GM19023 (cell line): ENCODE measurements around the gene BCL2L14.
"Not testable (repeated sequence)": the region's sequence is repeated elsewhere in the genome, so short reads cannot be mapped to it uniquely, and the experiment has no call there.

ENCODE experiments used
- ATAC-seq: cut with Tn5 transposase; IDR thresholded peaks from one replicate; pipeline ENCODE4 v1.9.1; 2021; ENCODE audit warnings: mild to moderate bottlenecking, moderate library complexity; ENCODE audit not compliant: unreplicated experiment

BCL2L14 gene

DNA sequence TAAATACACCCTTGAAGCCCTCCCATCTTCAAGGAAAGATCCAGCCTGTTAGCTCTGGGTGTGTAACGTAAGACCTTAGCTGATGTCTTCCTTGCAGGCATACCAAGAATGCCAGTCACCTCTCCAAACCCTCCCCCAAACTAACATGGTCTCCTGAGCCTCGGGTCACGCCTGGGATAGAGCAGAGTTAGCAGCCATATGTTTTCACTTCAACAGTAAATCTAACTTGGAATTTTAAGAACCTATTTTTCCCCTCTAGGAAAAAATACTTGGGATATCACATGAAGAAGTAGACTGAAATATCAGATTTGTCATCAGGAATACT, 27.9 kb downstream of the BCL2L14 start:
- ATAC-seq = no peak

DNA sequence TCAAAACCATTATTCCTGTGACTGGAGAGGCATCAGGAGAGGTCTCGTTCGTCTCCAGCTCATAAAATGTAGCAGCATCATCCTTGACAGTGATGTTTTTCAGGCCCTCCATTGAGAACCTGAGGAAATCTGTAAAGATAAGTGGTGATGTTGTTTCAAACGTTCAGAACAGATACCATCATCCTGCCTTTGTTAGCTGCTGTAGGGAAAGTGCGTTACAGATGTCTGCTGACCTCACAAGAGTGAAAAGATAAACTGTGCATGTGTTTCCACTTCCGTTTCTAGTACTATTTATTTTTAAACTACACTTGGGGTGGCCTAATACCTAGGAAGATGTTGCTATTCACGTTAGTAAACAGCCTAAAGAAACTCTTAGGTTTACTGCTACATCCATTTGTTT, 28.4 kb downstream of the BCL2L14 start:
- ATAC-seq = no peak

DNA sequence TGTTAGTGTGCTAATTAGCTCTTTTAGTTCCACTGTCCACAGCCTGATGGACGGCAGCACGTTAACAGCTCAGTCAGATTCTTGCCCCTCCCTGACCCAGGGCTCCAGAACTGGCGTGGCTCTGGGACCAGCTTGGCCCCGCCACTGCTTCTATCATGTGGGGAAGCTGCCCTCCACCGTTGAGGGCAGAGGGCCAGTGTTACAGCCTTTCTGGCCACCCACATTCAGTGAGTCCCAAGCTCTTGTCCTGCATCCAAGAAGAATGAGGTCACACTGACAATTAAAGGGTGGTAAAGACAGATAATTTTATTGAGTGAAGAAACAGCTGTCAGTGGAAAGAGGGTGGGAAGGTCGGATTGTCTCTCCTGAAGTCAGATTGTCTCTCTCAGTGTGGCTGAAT, 36.9 kb downstream of the BCL2L14 start:
- no peak for ATAC-seq

DNA sequence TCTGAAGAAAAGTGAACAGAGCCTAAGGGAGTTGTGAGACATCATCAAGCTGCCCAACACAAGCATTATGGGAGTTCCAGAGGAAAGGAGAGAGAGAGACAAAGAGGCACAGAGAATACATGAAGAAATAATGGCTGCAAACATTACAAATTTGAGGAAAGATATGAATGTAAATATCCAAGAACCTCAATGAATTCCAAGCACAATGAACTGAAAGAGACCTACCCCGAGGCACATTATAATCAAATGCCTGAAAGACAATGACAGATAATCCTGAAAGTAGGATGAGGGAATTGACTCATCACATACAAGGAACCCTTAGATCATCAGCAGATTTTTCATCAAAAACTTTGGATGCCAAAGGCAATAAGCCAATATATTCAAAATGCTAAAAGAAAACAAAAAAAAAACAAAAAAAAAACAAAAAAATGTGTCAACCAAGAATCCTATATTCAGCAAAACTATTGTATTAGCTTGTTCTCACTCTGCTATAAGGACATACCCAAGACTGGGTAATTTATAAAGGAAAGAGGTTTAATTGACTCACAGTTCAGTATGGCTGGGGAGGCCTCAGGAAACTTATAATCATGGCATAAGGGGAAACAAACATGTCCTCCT, 37.8 kb downstream of the BCL2L14 start:
- ATAC-seq = no peak

DNA sequence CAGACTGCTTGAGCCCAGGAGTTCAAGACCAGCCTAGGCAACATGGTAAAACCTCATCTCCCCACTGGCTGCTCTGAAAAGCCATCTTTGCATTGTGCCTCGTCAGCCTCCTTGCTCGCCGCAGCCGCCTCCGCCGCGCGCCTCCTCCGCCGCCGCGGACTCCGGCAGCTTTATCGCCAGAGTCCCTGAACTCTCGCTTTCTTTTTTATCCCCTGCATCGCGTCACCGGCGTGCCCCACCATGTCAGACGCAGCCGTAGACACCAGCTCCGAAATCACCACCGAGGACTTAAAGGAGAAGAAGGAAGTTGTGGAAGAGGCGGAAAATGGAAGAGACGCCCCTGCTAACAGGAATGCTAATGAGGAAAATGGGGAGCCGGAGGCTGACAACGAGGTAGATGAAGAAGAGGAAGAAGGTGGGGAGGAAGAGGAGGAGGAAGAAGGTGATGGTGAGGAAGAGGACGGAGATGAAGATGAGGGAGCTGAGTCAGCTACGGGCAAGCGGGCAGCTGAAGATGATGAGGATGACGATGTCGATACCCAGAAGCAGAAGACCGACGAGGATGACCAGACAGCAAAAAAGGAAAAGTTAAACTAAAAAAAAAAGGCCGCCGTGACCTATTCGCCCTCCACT, 40.3 kb downstream of the BCL2L14 start:
- not testable (repeated sequence) for ATAC-seq

DNA sequence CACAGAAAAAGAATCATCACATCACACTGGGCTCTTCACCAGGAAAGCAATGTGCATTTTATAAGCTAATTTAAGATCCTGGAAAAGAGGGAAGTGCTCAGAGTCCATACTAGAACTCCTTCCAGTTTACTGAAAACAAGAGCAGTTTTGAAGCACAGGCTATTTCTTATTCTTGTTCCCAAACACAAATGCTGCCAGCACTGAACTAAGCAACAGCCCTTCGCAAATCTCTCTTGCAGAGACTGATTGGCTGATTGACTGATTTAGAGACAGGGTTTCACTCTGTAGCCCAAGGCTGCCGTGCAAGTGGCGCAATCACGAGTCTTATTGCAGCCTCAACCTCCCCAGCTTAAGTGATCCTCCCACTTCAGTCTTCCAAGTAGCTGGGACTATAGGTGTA, 44.8 kb downstream of the BCL2L14 start:
- no peak for ATAC-seq

DNA sequence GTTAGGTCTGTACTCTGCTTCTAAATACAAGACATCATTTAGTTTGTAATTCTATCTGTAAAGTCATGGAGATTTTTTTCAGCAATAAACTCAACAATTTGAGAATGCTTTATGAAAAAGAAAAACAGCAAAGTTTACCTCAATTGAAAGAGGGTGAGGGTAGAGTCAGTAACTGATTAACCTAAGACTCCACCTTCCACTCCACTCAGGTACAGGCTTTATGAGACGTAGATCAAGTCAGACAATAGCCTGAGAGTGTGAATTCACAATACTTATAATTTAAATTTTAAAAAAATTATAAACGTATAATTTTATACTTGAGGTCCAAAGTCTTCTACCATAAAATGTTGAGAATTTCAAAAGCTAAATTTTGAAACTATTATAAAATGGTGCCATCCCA, 45.9 kb downstream of the BCL2L14 start:
- no peak for ATAC-seq

DNA sequence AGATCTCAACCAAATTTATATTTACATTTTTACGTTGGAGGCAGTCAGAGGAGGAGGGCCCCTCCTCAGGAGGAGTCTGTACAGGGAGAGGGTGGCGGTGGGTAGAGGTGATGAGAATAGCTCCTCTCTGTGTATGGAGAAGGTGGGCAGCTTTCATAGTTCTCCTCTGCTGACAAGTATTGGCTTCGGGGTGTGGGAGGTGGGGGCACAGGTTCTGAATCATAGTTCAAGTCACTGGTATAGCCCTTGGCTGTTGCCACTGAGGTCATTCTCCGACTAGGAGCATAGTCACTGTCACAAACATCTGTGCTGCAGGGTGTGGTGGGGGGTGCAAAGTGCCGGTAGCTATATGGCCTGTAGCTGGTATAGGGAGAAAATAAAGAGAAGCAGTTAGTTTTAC, 50.3 kb downstream of the BCL2L14 start:
- ATAC-seq = no peak

DNA sequence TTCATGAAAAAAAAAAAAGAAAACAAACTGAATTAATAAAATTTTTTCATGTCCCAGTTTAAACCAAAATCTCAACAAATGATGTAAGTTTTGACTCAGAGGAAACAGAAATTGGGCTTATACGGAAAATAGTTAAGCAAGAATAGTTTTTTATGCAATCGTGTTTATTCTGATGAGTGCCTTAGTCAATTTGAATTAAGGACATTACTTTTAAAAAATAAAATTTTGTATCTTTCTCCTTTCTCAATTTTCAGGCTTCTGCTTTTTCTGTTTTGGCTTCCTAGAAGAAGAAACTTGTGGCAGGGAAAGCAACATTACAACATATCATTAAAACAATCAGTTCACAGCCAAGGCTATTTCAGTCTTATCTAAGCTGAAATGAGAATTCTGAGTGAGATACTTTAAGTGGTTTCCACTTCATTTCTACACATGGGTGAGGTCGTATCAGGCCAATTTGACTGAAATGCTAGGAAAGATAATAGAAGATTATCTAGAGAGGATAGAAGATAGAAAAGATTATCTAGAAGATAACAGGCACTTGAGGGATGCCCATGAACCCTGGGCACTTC, 52.4 kb downstream of the BCL2L14 start:
- no peak for ATAC-seq

DNA sequence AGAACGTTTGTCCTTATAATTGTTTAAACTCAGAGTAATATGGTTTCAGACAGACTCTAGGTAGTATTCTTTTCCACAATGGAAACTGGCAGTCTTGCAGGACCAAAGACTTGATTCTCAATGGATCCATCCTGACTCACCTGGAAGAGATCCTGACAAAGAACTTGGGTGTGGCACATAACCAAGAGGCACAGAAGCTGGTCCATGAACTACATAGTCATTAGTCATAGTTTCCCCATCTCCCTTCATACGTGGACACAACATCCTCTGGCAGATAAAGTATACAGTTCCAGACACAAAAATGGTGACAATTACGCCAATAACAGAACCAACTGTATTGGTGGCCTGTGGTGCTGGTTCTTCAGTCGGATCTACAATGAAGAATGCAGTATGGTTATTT, 55.8 kb downstream of the BCL2L14 start:
- ATAC-seq = no peak

DNA sequence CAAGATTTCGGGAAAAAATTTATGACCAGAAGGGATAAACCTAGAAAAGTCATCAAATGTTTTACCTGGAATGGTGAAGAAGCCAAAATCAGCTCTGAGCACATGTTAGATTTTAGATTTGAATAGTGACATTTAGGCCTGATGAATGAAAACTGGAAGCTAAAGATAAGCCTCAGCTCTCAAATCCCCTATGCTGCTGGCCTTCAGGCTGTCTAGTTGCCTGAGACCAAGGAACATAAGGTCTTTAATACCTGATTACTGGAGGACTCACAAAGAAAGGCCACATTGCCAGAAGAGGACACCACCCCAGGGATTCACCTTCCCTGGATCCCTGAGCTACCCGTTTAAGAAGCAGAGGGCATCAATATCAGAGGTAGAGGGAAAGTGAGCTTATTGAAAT, 56.6 kb downstream of the BCL2L14 start:
- ATAC-seq = no peak

DNA sequence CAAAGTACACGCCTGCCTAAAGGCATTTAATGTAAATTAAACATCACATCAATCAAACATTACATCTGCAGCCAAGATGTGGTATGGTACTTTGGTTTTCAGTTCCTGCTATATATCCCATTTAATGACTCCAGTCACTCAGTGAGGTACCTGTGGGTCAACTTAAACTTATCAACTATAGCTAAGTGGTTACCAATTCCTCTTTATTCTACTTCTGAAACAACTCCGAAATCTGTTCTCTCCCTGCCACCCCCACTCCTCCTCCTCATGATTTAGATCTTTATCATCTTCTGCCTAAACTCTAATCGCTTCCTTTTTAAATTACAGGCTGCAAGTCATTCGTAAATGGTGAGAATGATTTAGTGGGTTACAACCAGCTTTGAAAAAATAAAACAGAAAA, 57.9 kb downstream of the BCL2L14 start:
- ATAC-seq = no peak

DNA sequence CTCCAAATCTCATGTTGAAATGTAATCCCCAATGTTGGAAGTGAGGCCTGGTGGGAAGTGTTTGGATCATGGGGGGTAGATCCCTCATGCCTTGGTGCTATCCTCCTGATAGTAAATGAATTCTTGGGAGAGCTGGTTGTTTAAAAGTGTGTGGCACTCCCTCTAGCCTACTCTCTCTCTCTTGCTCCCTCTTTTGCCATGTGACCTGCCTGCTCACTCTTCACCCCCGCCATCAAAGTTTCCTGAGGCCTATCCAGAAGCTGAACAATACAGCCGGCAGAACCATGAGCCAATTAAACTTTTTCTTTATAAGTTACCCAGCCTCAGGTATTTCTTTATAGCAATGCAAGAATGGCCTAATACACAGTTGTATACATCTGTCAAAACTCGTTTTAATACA, 62.5 kb downstream of the BCL2L14 start:
- ATAC-seq = no peak

DNA sequence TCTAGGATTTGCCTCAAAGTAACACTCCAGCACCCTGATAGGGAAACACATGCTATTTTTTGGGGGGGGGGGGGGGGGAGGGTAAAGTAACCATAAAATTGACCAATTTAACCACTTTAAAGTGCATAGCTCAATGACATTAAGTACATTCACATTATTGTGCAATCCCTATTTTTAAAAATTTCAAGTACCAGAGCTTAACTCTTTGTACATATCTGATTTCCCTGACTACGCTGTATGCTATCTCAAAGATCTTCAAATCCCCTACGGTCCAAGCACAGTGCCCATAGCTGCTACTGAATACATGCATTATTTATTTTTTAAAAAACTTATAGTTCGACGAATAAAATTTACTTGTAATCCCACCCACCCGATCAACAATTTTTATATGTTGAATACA, 63.0 kb downstream of the BCL2L14 start:
- no peak for ATAC-seq

DNA sequence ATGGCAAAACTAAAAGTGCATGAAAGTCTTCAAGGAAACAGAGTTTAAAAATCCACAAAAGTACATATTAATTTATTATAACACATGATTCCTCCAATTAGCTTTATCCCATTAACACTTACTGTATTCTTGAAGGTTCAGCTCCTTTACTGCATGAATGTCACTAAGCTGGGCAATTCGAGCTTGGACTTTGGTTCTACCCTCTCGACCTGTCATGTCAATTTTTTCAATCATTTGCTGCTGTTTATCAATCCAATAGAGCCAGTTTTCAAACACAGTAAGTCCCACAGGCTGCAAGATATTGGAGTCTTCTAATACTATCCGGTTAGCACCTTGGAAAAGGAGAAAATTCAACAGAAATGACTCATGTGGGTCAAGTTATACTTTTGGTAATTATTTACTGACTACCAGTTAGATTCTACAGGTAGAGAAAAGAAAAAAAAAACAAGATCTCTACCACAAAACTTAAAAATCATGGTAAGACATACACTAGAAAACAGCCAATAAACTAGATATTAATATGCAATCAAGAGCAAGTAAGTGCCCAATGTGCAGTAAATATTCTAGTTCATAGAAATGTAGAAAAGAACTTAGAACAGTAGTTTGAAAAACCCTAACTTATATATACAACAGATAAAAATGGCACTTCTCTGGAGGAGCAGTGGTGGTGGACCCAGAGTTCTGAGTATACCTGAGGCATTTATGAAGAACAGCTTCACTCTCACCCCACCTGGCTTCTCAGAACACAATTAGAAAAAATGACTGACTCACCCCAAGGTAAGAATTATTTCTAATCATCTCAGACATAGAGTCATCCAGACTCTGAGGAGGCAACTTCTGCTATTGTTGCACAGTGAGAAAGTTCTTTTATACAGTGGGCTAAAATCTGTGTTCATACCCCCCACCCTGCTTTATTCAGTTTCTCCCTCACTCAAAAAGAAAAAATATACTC, 67.7 kb downstream of the BCL2L14 start:
- ATAC-seq = no peak

DNA sequence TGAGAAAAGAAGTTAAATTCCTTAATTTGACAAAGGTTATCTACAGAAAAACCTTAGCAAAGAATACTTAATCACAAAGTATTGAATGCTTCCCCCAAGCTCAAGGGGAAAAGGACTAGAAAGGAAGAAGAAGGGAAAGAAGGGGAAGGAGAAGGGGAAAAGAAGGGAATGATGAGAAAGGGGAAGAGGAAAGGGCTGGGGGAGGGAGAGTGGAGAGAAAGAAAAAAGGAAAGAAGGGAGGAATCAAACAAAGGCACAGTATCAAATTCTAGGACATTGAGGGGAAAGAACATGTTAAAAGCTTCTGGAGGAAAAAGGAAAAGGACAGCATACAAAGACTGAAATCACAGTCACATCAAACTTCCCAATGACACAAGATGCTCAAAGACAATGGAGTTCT, 70.3 kb downstream of the BCL2L14 start:
- ATAC-seq = no peak

DNA sequence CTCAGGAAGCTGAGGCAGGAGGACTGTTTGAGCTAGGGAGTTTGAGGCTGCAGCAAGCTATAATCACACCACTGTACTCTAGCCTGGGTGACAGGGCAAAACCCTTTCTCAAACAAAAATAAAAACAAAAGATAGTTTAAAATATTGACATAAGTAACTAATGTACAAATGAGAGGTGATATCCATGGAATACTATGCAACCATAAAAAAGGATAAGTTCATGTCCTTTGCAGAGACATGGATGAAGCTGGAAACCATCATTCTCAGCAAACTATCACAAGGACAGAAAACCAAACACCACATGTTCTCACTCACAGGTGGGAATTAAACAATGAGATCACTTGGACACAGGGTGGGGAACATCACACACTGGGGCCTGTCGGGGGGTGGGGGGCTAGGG, 73.8 kb downstream of the BCL2L14 start:
- ATAC-seq = not testable (repeated sequence)

DNA sequence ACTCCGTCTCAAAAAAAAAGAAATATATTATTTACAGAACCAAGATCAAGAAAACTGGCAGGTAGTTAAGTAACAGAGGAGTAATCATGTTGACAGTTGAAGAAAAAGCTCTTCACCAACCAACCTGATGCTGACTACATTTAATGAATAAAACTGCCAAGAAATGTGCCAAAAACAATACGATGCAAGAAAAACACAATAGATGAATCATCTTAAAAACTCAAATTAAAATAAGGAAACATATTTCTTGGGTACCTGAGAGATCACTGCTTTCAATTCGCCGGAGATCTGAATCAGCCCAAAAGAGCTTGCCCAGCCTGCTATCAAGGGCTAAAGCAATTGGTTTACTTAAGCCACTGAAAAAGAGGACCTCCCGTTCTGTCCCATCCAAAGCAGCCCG, 76.4 kb downstream of the BCL2L14 start:
- ATAC-seq = no peak
